OCI-LY1 (cell line): Measurements from ENCODE around the gene IP6K3.

Experiments used
- H2AFZ ChIP-seq: fragments of 200-600 bp; sonication (generic), shearing (Covaris generic); 2 replicates; pipeline ENCODE4 v1.6.0; 2014; ENCODE audit warnings: antibody characterized with exemption, mild to moderate bottlenecking, low read length
- H3F3A ChIP-seq: fragments of 200-600 bp; sonication (generic), shearing (Covaris generic); 2 replicates; pipeline ENCODE4 v1.6.0; 2014; ENCODE audit warnings: mild to moderate bottlenecking, antibody characterized with exemption, low read length, moderate library complexity; ENCODE audit not compliant: insufficient read depth
- H3K27ac ChIP-seq: fragments of 200-600 bp; sonication (generic); 2 replicates; pipeline ENCODE4 v1.5.1; 2014; ENCODE audit warnings: low read length, mixed run types, mild to moderate bottlenecking, low read depth; ENCODE audit not compliant: poor library complexity, severe bottlenecking
- H3K27me3 ChIP-seq: fragments of 200-600 bp; sonication (generic); 2 replicates; pipeline ENCODE4 v1.6.0; 2014; ENCODE audit warnings: antibody characterized with exemption, mild to moderate bottlenecking, low read length, moderate library complexity; ENCODE audit not compliant: insufficient read depth
- H3K36me3 ChIP-seq: fragments of 200-600 bp; sonication (generic); 2 replicates; pipeline ENCODE4 v1.6.1; 2014; ENCODE audit warnings: mild to moderate bottlenecking, antibody characterized with exemption, low read length, moderate library complexity, mixed read lengths; ENCODE audit not compliant: insufficient read depth
- H3K4me1 ChIP-seq: fragments of 200-600 bp; sonication (generic); 2 replicates; pipeline ENCODE4 v1.5.1; 2014; ENCODE audit warnings: mild to moderate bottlenecking, low read length, moderate library complexity; ENCODE audit not compliant: insufficient read depth, severe bottlenecking
- H3K4me2 ChIP-seq: fragments of 200-600 bp; sonication (generic), shearing (Covaris generic); 2 replicates; pipeline ENCODE4 v1.6.1; 2014; ENCODE audit warnings: low read length
- H3K4me3 ChIP-seq: fragments of 200-600 bp; sonication (generic); 2 replicates; pipeline ENCODE4 v1.5.1; 2014; ENCODE audit warnings: low read length, low read depth, mild to moderate bottlenecking, mixed read lengths; ENCODE audit not compliant: poor library complexity, severe bottlenecking
- H3K79me2 ChIP-seq: fragments of 200-600 bp; shearing (Covaris generic); 2 replicates; pipeline ENCODE4 v1.6.1; 2016; ENCODE audit warnings: mixed run types, low read length, mixed read lengths; ENCODE audit not compliant: insufficient read depth
- H3K9ac ChIP-seq: fragments of 200-600 bp; sonication (generic), shearing (Covaris generic); 2 replicates; pipeline ENCODE4 v1.6.1; 2014; ENCODE audit warnings: mild to moderate bottlenecking, low read length, mixed read lengths
- H3K9me2 ChIP-seq: fragments of 200-600 bp; sonication (generic), shearing (Covaris generic); 2 replicates; pipeline ENCODE4 v1.6.1; 2014; ENCODE audit warnings: low read depth, mild to moderate bottlenecking, low read length, mixed read lengths
- H3K9me3 ChIP-seq: fragments of 200-600 bp; shearing (Covaris generic); 2 replicates; pipeline ENCODE4 v1.6.1; 2014; ENCODE audit warnings: low read length, mixed read lengths
- H4K20me1 ChIP-seq: fragments of 200-600 bp; sonication (generic), shearing (Covaris generic); 2 replicates; pipeline ENCODE4 v1.6.0; 2016; ENCODE audit warnings: mild to moderate bottlenecking, low read length; ENCODE audit not compliant: insufficient read depth
- CTCF ChIP-seq: fragments of 200-600 bp; sonication (generic), shearing (Covaris generic); IDR thresholded peaks from 2 replicates; pipeline ENCODE4 v1.5.1; 2017; ENCODE audit warnings: mild to moderate bottlenecking, antibody characterized with exemption, low read length, moderate library complexity, mixed read lengths
- EZH2 ChIP-seq: fragments of 200-600 bp; sonication (generic), shearing (Covaris generic); IDR thresholded peaks from 2 replicates; pipeline ENCODE4 v1.8.0; 2017; ENCODE audit warnings: borderline replicate concordance, mixed run types, mild to moderate bottlenecking, antibody characterized with exemption, low read length, moderate library complexity, mixed read lengths

The IP6K3 gene

GRCh38 chr6:33776186-33776585 lies 29.5 kb upstream of the IP6K3 start:
- Histone ChIP-seq H4K20me1 (no peaks in the 10 kb centered on the region), H2AFZ (no peak overlapping the region), H3K79me2 (no peaks in the 10 kb centered on the region), H3K9me2 (no peaks in the 10 kb centered on the region), H3K4me1 (no peaks in the 10 kb centered on the region), H3K4me3 (no peak overlapping the region), H3K27me3 (no peaks in the 10 kb centered on the region), H3K27ac (no peak overlapping the region), H3K4me2 (no peak overlapping the region), H3F3A (no peaks in the 10 kb centered on the region), H3K9me3 (no peaks in the 10 kb centered on the region), H3K9ac (no peak overlapping the region), H3K36me3 (peaks cover 90% of the 10 kb centered on the region)
- TF ChIP-seq CTCF: no peak
- no peak for TF ChIP-seq EZH2

- TF ChIP-seq EZH2 (no peak), CTCF (no peak)
- no peak overlapping the region for H3K4me3 ChIP-seq
- H3K36me3 ChIP-seq: peaks cover 75% of the 10 kb centered on the region
- no peak overlapping the region for H3K4me2 ChIP-seq
- no peaks in the 10 kb centered on the region for H3K27me3 ChIP-seq
- no peaks in the 10 kb centered on the region for H3K9me2 ChIP-seq
- H3K79me2 ChIP-seq: no peaks in the 10 kb centered on the region
- no peaks in the 10 kb centered on the region for H3K9me3 ChIP-seq
- H2AFZ ChIP-seq: no peak overlapping the region
- H3F3A ChIP-seq: no peaks in the 10 kb centered on the region
- no peaks in the 10 kb centered on the region for H3K4me1 ChIP-seq
- no peak overlapping the region for H3K27ac ChIP-seq
- H3K9ac ChIP-seq: no peak overlapping the region
- H4K20me1 ChIP-seq: no peaks in the 10 kb centered on the region
Observed at GRCh38 chr6:33774774-33775173, 28.1 kb upstream of the IP6K3 start.

- Histone ChIP-seq H2AFZ (no peak overlapping the region), H3K9ac (no peak overlapping the region)
Observed at GRCh38 chr6:33772902-33773472, 26.3 kb upstream of the IP6K3 start.

More at GRCh38 chr6:33772902-33773472, 26.3 kb upstream of the IP6K3 start:
- no peak for TF ChIP-seq EZH2
- TF ChIP-seq CTCF: no peak
- no peaks in the 10 kb centered on the region for H3K9me3 ChIP-seq
- no peak overlapping the region for H3K4me2 ChIP-seq
- no peaks in the 10 kb centered on the region for H3K27me3 ChIP-seq
- no peaks in the 10 kb centered on the region for H3K9me2 ChIP-seq
- H4K20me1 ChIP-seq: no peaks in the 10 kb centered on the region
- H3K27ac ChIP-seq: no peak overlapping the region
- H3K36me3 ChIP-seq: peaks cover 58% of the 10 kb centered on the region
- no peaks in the 10 kb centered on the region for H3K79me2 ChIP-seq
- no peaks in the 10 kb centered on the region for H3K4me1 ChIP-seq
- no peaks in the 10 kb centered on the region for H3F3A ChIP-seq
- no peak overlapping the region for H3K4me3 ChIP-seq
